SH-SY5Y (cell line): ENCODE measurements around the gene PMM1.

Source experiments
- GATA2 ChIP-seq: IDR thresholded peaks from 2 replicates; pipeline ENCODE4 v1.6.1; 2011; ENCODE audit warnings: mild to moderate bottlenecking, low read depth, low read length
- GATA3 ChIP-seq: IDR thresholded peaks from 2 replicates; pipeline ENCODE4 v1.6.1; 2011; ENCODE audit warnings: low read depth, mild to moderate bottlenecking, low read length, moderate library complexity

DNA sequence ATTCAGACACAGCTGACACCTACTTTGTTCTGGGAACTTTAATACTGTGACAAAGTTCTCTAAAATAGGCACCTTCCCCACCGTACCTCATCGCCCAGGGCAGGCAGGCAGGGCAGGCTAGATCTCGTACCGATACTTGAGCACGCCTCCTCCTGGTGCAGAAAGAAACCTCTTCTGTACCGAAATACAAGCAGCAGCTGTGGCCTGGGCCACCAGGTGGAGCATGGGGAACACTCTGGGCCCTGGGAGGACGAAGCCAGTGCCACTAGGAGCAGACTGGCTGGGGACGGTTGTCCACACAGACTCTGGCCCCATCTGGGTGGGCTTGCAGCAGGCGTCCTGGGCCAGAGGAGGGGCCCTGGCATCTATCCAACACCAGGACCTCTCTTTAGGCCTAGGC, 12.8 kb downstream of the PMM1 start:
- TF ChIP-seq GATA3 (no peak), GATA2 (no peak)
